Embryonic facial prominence (tissue), 1 donor: Measurements from ENCODE around the gene CDH15.

Experiments used
- DNase-seq: peaks from one replicate; pipeline ENCODE4 v3.0.0-alpha.2; 2016; ENCODE audit errors: extremely low spot score

CDH15 gene

DNA sequence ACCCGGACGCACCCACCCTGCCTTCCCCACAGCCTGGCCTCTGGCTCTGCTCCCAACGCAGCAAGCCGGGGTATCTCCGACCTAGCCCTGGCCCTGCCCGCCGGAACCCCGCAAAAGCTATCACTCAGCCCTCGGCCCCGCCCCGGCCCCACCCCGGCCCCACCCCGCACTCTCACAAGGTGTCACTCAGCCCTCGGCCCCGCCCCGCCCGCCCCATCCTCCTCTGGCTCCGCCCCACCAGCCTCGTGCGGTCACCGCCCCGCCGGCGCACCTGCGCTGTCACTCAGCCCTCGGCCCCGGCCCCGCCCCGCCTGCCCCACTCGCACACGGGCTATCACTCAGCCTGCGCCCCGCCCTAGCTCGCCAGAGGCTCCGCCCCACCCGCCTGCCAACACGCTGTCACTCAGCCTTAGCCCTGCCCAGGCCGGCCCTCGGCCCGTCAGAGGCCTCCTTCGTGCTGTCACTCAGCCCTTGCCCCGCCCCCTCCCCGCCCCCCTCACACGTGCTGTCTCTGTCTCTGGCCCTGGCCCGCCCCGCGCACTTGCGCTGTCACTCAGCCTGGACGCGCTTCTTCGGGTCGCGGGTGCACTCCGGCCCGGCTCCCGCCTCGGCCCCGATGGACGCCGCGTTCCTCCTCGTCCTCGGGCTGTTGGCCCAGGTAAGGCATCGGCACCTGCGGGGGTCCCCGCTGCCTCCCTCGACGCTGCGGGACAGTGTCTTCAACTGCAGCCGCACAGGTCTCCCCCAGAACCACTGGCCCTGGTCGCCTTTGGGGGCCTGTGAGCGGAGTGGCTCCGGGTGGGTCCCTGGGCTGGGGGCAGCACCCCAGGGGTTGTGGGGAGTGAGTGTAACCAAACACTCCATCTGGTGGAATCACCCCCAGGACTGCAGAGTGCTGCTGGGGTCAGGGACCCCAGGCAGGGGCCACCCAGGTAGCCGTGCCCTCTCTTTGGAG lies at the start of gene CDH15:
Gene CDH15 (plus strand): TSS at position 533 of the 955 bp plus-strand sequence. CDS start 84 bp downstream, at position 617.
- DNase-seq: peak; percentile 66

GRCh38 chr16:89122322-89122851 lies 49.2 kb upstream of the CDH15 start:
- DNase-seq: peak; percentile 7

- no peak for DNase-seq
Measured at GRCh38 chr16:89123001-89123830, 48.3 kb upstream of the CDH15 start.

GRCh38 chr16:89123831-89124100 lies 47.8 kb upstream of the CDH15 start:
- DNase-seq: no peak

DNA sequence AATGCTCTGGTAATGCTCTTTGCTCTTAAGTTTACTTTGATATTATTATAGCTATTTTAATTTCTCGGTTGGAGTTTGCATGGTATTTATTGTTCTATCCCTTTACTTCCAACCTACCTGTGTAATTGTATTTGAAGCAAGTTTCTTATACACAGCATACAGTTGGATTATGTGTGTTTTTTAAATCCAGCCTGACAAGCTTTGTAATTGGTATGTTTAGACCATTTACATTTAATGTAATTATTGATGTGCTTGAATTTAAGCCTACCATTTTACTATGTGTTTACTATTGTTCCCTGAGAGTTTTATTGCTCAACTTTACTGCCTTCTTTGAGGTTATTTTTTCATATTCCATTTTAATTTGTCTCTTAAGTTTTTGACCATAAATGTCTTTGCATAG lies 42.2 kb upstream of the CDH15 start:
- DNase-seq: no peak

- no peak for DNase-seq
Measured at GRCh38 chr16:89130448-89130847, 41.1 kb upstream of the CDH15 start.

GRCh38 chr16:89131783-89132182 lies 39.8 kb upstream of the CDH15 start:
- DNase-seq: no peak

DNA sequence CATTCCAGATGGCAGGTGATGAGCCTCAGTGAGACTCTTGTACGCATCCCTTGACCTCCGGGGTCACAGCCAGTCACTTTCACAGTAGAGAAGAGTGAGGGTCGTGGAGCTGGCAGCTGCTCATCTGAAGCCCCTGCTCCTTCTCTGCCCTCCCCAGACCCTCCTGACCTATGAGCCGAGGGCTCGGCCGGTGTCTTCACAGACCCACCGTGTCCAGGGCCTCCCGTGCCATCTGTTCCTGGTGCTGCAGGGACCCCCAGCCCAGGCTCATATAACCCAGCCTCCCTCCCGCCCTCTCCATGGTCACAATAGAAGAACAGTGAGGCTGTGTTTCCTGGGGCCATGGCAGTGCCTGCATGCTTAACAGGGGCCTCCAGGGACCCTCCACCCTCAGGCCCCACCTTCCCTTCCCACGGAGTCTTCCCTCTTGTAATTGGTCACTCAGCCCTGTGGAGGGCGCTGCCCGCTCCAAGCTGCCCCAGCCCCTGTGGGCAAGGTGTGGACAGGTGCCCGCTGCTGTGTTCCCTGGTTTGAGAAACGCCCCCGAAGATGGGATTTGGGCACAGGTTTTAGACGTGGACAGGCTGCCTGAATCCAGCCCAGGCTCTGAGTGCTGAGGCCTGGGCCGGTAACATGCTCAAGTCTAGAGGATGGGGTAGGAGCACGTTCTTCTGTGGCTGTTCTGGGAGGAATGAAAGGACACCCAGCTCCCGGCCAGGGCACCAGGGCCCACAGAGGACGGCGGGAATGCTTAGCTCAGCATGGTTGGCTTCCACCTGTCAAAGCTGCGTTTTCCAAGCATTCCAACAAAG lies 39.1 kb upstream of the CDH15 start:
- no peak for DNase-seq

GRCh38 chr16:89133457-89134127 lies 38.0 kb upstream of the CDH15 start:
- DNase-seq: no peak

GRCh38 chr16:89134269-89134668 lies 37.3 kb upstream of the CDH15 start:
- no peak for DNase-seq

DNA sequence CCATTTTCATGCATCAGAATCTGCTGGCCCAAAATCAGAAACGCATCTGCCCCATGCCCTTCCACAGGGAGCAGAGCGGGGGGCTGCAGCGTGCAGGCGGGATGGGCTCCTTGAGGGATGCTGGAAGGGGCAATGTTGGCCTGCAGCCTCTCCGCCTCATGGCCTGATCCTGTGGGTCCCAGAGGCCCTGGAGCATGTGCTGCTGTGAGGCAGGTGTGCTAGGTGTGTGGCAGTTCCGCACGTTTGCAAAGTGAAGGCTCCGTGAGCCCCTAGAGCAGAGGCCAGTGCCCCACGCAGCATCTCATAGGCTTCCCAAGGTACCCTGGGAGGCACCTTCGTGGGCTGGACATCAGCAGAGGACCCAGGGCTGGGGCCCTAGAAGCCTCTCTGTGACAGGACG lies 36.4 kb upstream of the CDH15 start:
- no peak for DNase-seq

- no peak for DNase-seq
Measured at GRCh38 chr16:89135971-89136765, 35.4 kb upstream of the CDH15 start.

DNA sequence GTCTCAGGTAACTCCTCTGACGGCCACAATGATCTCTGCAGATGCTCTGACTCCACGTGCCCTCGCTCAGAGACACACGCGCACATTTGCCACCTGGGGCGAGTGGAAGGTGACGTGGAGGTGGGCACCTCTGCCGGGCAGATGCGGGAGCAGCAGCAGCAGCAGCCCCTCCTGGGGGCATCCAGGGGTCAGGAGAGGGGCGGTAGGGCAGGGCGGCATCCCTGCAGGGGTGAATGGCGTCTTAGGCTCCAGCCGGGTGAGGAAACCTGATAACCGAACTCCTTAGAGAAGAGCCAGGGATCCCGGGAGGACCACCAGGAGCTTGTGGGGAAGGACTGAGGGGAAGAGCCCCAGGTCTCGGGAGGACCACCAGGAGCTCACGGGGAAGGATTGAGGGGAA lies 34.6 kb upstream of the CDH15 start:
- no peak for DNase-seq

- no peak for DNase-seq
Measured at GRCh38 chr16:89137666-89138512, 33.7 kb upstream of the CDH15 start.

- DNase-seq: no peak
Measured at GRCh38 chr16:89138513-89138795, 33.1 kb upstream of the CDH15 start.

DNA sequence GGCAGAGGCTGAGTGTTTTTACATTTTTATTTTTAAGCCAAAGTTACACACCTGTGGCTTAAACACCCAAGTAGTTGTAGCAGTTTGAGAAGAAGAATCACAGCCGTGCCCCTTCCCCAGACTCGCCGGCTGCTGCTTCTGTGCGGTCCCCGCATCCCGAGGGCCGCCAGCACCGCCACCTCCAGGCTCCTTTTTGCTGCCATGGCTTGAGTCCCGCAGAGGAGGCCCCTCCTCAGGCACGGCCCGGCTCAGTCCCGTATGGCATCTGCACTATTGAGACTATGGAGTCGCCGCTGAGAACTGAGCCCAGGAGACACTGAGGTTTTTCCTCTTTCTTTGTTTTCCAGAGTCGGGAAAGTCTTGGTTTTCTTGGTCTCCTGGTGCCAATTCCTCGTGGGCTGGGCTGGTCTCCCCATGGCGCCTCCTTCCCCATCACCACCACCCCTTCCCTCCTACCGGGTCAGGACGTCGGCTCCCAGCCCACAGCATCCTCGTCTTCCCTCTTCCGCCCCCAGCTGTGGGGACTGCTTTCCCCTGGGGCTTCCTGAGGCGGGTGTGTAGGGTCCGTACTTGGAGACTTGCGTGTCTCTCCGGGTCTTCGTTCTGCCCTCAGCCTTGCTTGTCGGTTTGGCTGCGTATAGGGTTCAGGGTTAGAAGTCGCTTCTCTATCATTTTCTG lies 32.6 kb upstream of the CDH15 start:
- no peak for DNase-seq

- no peak for DNase-seq
Measured at GRCh38 chr16:89139907-89140361, 31.6 kb upstream of the CDH15 start.

GRCh38 chr16:89140401-89140800 lies 31.1 kb upstream of the CDH15 start:
- DNase-seq: no peak
